Stimulated activated CD8-positive, alpha-beta memory T cell treated with anti-CD3 and anti-CD28 coated beads, Interleukin-15, amount 100 ng/mL, for 4 hours (primary cell): ENCODE measurements around the gene CCNH.

ENCODE experiments used
- DNase-seq, 2 donors: peaks; one replicate each; pipeline ENCODE4 v3.0.0-alpha.2; 2020; ENCODE audit warnings: low read depth in 2 of 2

The CCNH gene

DNA sequence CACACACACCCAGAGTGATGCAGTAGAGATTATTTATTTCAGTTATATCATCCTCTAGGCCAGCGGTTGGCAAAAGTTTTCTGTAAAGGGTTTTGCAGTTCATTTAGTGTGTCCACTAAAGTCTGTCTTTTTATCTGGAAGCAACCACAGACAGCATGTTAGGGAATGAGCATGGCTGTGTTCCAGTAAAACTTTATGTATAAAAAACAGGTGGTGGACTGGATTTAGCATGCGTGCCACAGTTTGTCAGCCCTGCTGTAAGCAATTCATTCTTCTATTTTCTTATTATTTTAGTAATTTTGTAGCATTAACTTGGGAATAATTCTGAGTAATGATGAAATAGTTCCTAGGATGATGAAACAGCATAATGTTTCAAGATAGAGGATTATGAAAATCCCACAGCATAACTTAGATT lies 51.7 kb downstream of the CCNH start:
- no peak for DNase-seq

DNA sequence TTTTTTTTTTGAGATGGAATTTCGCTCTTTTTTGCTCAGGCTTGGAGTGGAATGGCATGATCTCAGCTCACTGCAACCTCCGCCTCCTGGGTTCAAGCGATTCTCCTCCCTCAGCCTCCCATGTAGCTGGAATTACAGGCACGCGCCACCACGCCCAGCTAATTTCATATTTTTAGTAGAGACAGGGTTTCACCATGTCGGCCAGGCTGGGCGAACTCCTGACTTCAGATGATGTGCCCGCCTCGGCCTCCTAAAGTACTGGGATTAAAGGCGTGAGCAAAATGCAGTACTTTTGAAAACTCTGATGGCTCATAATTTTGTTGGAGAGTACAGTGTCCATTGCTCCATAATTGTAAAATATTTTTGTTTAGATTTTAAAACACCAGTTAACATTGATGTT lies 52.6 kb downstream of the CCNH start:
- no peak for DNase-seq

DNA sequence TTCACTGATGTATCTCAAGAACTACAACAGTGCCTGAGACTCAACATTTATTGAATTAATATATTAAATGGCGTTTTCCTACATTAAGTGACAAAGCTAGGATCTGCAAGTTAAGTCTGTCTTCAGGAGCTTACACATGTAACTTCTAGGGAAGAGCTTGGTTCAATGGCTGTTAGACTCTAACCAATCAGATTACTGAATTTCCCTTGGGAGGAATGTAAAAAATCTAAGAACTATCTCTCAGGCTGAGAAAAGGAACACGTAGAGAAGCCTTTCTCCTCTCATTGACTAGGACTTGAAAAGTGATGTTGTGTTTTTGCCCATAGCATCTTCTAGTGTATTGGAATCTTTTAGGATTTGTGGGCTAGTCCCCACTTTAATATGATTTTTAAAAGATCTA lies 53.6 kb downstream of the CCNH start:
- no peak for DNase-seq

DNA sequence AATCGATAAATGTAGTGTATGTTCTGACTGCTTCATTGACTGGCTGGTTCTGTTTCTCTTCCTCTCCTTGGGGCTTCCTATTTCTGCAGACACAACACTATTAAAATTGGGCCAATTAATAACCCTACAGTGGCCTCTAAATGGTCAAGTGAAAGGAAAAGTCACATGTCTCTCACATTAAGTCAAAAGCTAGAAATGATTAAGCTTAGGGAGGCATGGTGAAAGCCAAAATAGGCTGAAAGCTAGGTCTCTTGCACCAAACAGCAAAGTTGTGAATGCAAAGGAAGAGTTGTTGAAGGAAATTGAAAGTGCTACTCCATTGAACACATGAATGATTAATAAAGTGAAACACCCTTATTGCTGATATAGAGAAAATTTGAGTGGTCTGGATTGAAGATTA lies 58.2 kb downstream of the CCNH start:
- DNase-seq: no peak

DNA sequence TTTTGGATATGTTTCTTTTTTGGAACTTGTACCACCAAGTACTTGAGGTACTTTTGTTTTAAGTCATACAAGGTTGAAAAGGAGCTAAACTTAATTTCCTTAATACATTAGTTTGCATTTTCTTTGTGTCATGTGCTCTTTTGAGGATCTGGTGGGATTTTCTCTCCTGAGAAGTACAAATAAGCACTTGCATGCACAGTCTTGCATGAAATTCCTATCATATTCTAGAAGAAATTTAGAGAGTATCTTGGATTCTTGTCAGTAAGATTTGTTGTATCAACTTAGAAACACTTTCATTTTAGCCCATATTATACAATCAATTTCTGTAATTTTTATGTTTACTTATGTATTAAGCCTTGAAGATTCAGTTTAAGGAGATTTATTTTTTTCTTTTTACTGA lies 64.9 kb downstream of the CCNH start:
- DNase-seq: no peak

DNA sequence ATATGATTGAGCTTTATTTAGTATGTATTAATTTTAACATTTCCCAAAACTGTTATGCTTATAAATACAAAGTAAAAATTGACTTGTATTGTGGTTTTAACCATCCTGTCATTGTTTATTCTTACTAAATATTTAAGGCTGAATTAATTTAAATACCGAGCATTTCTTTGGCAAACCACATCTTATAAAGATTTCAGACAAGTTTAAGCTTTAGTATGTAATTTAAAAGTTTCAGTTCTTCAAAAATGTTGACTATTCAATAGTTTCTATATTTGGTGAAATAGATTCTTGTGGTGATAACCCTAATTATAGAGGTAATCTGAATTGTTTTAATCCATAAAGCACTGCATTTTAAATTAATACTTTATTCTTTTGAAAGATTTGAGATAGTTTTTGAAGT lies 65.5 kb downstream of the CCNH start:
- DNase-seq: no peak
